RWPE1 (cell line): ENCODE measurements around the gene SLIT3.

Source experiments
- CTCF ChIA-PET: fragments of 350-600 bp; sonication (Branson Sonifier 250); formaldehyde crosslinking; extraction: SDS; loops from one replicate; lab custom pipeline; 2021; lab: Yijun Ruan, JAX
- POLR2A ChIA-PET: fragments of 400-600 bp; formaldehyde crosslinking; extraction: SDS; loops from one replicate; lab custom pipeline; 2020; ENCODE audit warnings: antibody characterized with exemption; ENCODE audit not compliant: low non-redundant PET; lab: Yijun Ruan, JAX
- DNase-seq: peaks from one replicate; pipeline ENCODE4 v3.0.0; 2012; ENCODE audit warnings: low spot score
- H3K27ac ChIP-seq: fragments of 450-650 bp; 2 replicates; pipeline ENCODE4 v1.5.1; 2017
- CTCF ChIP-seq: fragments of 450-650 bp; conservative IDR thresholded peaks from 2 replicates; pipeline ENCODE4 v1.5.1; 2017; ENCODE audit warnings: low read depth, mild to moderate bottlenecking

The SLIT3 gene

GRCh38 chr5:168773226-168773625 is 527.7 kb downstream of the SLIT3 start:
- H3K27ac ChIP-seq = no peak overlapping the region
- CTCF ChIA-PET = no interaction called here
- no peak for TF ChIP-seq CTCF
- POLR2A ChIA-PET = no interaction called here
- DNase-seq = no peak

- no peak overlapping the region for H3K27ac ChIP-seq
- ChIA-PET POLR2A (no interaction called here), CTCF (interaction anchor here (1.2 kb wide), 1 partner anchor 508 kb away, joined by 3 read pairs; no protein-coding TSS in a partner anchor)
- TF ChIP-seq CTCF = no peak
- DNase-seq = no peak
Measured at GRCh38 chr5:168772316-168772961, 528.5 kb downstream of the SLIT3 start.

GRCh38 chr5:168771678-168772077 is 529.3 kb downstream of the SLIT3 start:
- DNase-seq = no peak
- no peak overlapping the region for H3K27ac ChIP-seq
- ChIA-PET POLR2A (no interaction called here), CTCF (interaction anchor here (0.6 to 1.2 kb wide), 2 partner anchors 507 to 827 kb away, joined by 3 read pairs; no protein-coding TSS in a partner anchor)
- TF ChIP-seq CTCF = no peak

- no peak for TF ChIP-seq CTCF
- POLR2A ChIA-PET = no interaction called here
- H3K27ac ChIP-seq = no peak overlapping the region
- CTCF ChIA-PET = interaction anchor here (0.6 to 1.2 kb wide), 2 partner anchors 507 to 828 kb away, joined by 3 read pairs; no protein-coding TSS in a partner anchor
- DNase-seq = no peak
Measured at GRCh38 chr5:168770996-168771395, 529.9 kb downstream of the SLIT3 start.

GRCh38 chr5:168770036-168770498 is 530.9 kb downstream of the SLIT3 start:
- H3K27ac ChIP-seq = no peak overlapping the region
- POLR2A ChIA-PET = no interaction called here
- no peak for TF ChIP-seq CTCF
- CTCF ChIA-PET = interaction anchor here (0.6 to 0.7 kb wide), 3 partner anchors 36 to 1248 kb away, joined by 3 to 4 read pairs (median 3); no protein-coding TSS in a partner anchor
- DNase-seq = no peak

GRCh38 chr5:168768172-168768571 is 532.8 kb downstream of the SLIT3 start:
- CTCF ChIA-PET = no interaction called here
- DNase-seq = no peak
- no peak for TF ChIP-seq CTCF
- POLR2A ChIA-PET = no interaction called here
- no peak overlapping the region for H3K27ac ChIP-seq
